ENCODE measurements around the gene SPATS2L.

GRCh38 chr2:200345975-200346374 is 39.5 kb downstream of the SPATS2L start:
- TF ChIP-seq CTCF (conservative IDR thresholded peaks at IDR 0.05; ENCODE audit: low read depth, low read length) (no peak), EZH2phosphoT487 (IDR thresholded peaks at IDR 0.05; ENCODE audit: borderline replicate concordance, low read length) (no peak), EZH2 (IDR thresholded peaks at IDR 0.05; ENCODE audit: low read length, unreplicated experiment) (no peak)
